HG02678 (cell line): ENCODE measurements around the gene MSI2.
"Not testable (repeated sequence)": the region's sequence is repeated elsewhere in the genome, so short reads cannot be mapped to it uniquely, and the experiment has no call there.

Experiments used
- ATAC-seq: cut with Tn5 transposase; IDR thresholded peaks from one replicate; pipeline ENCODE4 v1.9.1; 2021; ENCODE audit warnings: mild to moderate bottlenecking, moderate library complexity; ENCODE audit not compliant: unreplicated experiment

The MSI2 gene

GRCh38 chr17:57603546-57603945 is 347.2 kb downstream of the MSI2 start:
- no peak for ATAC-seq

GRCh38 chr17:57603978-57604377 is 347.7 kb downstream of the MSI2 start:
- peak; percentile 44 for ATAC-seq

- peak; percentile 73 for ATAC-seq
Observed at GRCh38 chr17:57604771-57605674, 348.7 kb downstream of the MSI2 start.

GRCh38 chr17:57605675-57606105 is 349.4 kb downstream of the MSI2 start:
- ATAC-seq, result no peak

GRCh38 chr17:57606111-57606875 is 350.0 kb downstream of the MSI2 start:
- ATAC-seq, result no peak

GRCh38 chr17:57607553-57608120 is 351.3 kb downstream of the MSI2 start:
- ATAC-seq, result no peak

GRCh38 chr17:57608369-57609124 is 352.2 kb downstream of the MSI2 start:
- ATAC-seq, result no peak

- ATAC-seq, result no peak
Observed at GRCh38 chr17:57609125-57609877, 353.0 kb downstream of the MSI2 start.

GRCh38 chr17:57609878-57610270 is 353.6 kb downstream of the MSI2 start:
- ATAC-seq, result no peak

- peak; percentile 51 for ATAC-seq
Observed at GRCh38 chr17:57612202-57613071, 356.1 kb downstream of the MSI2 start.

GRCh38 chr17:57614742-57615141 is 358.4 kb downstream of the MSI2 start:
- ATAC-seq, result no peak

- ATAC-seq, result no peak
Observed at GRCh38 chr17:57615836-57616757, 359.8 kb downstream of the MSI2 start.

GRCh38 chr17:57617218-57617617 is 360.9 kb downstream of the MSI2 start:
- no peak for ATAC-seq

- ATAC-seq, result no peak
Observed at GRCh38 chr17:57619061-57619937, 363.0 kb downstream of the MSI2 start.

GRCh38 chr17:57620576-57620975 is 364.3 kb downstream of the MSI2 start:
- ATAC-seq, result no peak

GRCh38 chr17:57621791-57622190 is 365.5 kb downstream of the MSI2 start:
- ATAC-seq, result not testable (repeated sequence)

- ATAC-seq, result no peak
Observed at GRCh38 chr17:57622306-57622682, 366.0 kb downstream of the MSI2 start.
